Fibroblast of lung (primary cell): Measurements from ENCODE around the gene TMEM119. TPM values are rescaled to one million over a fixed set of nuclear protein-coding genes. Genes with fewer than 3 reads are reported as not detected.
"Not testable (repeated sequence)": the region's sequence is repeated elsewhere in the genome, so short reads cannot be mapped to it uniquely, and the experiment has no call there.

ENCODE experiments used
- DNase-seq, 2 donors: peaks; one replicate each; pipeline versions ENCODE4 v3.0.0 to v3.0.0-alpha.2; 2010; ENCODE audit warnings: low read depth in 2 of 2
- H2AFZ ChIP-seq: 2 replicates; pipeline ENCODE4 v1.5.1; 2012; ENCODE audit warnings: low read length, control low read depth, inconsistent platforms
- H3K27ac ChIP-seq: 2 replicates; pipeline ENCODE4 v1.5.1; 2011; ENCODE audit warnings: low read length, control low read depth; ENCODE audit not compliant: insufficient read depth
- H3K27me3 ChIP-seq: 2 replicates; pipeline ENCODE4 v1.5.1; 2011; ENCODE audit warnings: mild to moderate bottlenecking, low read length; ENCODE audit not compliant: control insufficient read depth, insufficient read depth
- H3K36me3 ChIP-seq: 2 replicates; pipeline ENCODE4 v1.5.1; 2011; ENCODE audit warnings: low read length; ENCODE audit not compliant: control insufficient read depth, insufficient read depth
- H3K4me1 ChIP-seq: 2 replicates; pipeline ENCODE4 v1.5.1; 2011; ENCODE audit warnings: low read length; ENCODE audit not compliant: control insufficient read depth, insufficient read depth; ENCODE audit errors: extremely low read depth
- H3K4me2 ChIP-seq: 2 replicates; pipeline ENCODE4 v1.5.1; 2011; ENCODE audit warnings: low read length, control low read depth; ENCODE audit not compliant: insufficient read depth; ENCODE audit errors: extremely low read depth
- H3K4me3 ChIP-seq, 4 experiments: fragments of 200-600 bp in 1 of 4; sonication (generic) in 1 of 4; replicated peaks in 1 of 4; 2 replicates each; pipeline ENCODE4 v1.5.1; 2011 to 2016; ENCODE audit warnings: low read length in 4 of 4, low read depth in 3 of 4, mild to moderate bottlenecking in 3 of 4, control low read depth in 2 of 4, inconsistent platforms in 1 of 4, mixed read lengths in 1 of 4; ENCODE audit not compliant: insufficient read depth in 1 of 4; ENCODE audit errors: control extremely low read depth in 1 of 4
- H3K79me2 ChIP-seq: 2 replicates; pipeline ENCODE4 v1.5.1; 2012; ENCODE audit warnings: mild to moderate bottlenecking, low read length, inconsistent platforms; ENCODE audit not compliant: control insufficient read depth, insufficient read depth
- H3K9ac ChIP-seq: 2 replicates; pipeline ENCODE4 v1.5.1; 2011; ENCODE audit warnings: mild to moderate bottlenecking, low read length, control low read depth; ENCODE audit not compliant: insufficient read depth
- H3K9me3 ChIP-seq: 2 replicates; pipeline ENCODE4 v1.5.1; 2012; ENCODE audit warnings: low read depth, low read length; ENCODE audit not compliant: control insufficient read depth, insufficient read depth
- H4K20me1 ChIP-seq: 2 replicates; pipeline ENCODE4 v1.5.1; 2011; ENCODE audit warnings: low read length; ENCODE audit not compliant: control insufficient read depth, insufficient read depth; ENCODE audit errors: extremely low read depth
- EZH2 ChIP-seq: IDR thresholded peaks from 2 replicates; pipeline ENCODE4 v1.5.1; 2012; ENCODE audit warnings: low read length, control low read depth, mild to moderate bottlenecking; ENCODE audit errors: missing control alignments
- polyA plus RNA-seq, 2 donors: library from polyadenylated mRNA; depleted of rRNA in 1 of 2; stranded (reverse) in 1 of 2; unstranded in 1 of 2; fragments of >200 nt; gene quantifications; 2 replicates each; pipeline ENCODE4 v1.2.1, GENCODE V29; 2011 to 2012; ENCODE audit warnings: missing spikeins in 1 of 2
- total RNA-seq: library from RNA; depleted of rRNA; stranded (reverse); fragments of >200 nt; gene quantifications from 2 replicates; pipeline ENCODE4 v1.2.1, GENCODE V29; 2014
- TF ChIP-seq, protein P1 (sequence below), 2 donors: IDR thresholded peaks in 1 of 2; conservative IDR thresholded peaks in 1 of 2; 1 replicate in 1 of 2; 2 replicates in 1 of 2; pipeline ENCODE4 v1.5.1; 2011 to 2012; ENCODE audit warnings: low read length in 2 of 2, control low read depth in 1 of 2, inconsistent platforms in 1 of 2, low read depth in 1 of 2, mild to moderate bottlenecking in 1 of 2

Gene TMEM119
- total and polyA plus RNA-seq, 2 donors (not counting 1 experiment from before 2014, with no cell fraction given) = 154 to 358 TPM

DNA sequence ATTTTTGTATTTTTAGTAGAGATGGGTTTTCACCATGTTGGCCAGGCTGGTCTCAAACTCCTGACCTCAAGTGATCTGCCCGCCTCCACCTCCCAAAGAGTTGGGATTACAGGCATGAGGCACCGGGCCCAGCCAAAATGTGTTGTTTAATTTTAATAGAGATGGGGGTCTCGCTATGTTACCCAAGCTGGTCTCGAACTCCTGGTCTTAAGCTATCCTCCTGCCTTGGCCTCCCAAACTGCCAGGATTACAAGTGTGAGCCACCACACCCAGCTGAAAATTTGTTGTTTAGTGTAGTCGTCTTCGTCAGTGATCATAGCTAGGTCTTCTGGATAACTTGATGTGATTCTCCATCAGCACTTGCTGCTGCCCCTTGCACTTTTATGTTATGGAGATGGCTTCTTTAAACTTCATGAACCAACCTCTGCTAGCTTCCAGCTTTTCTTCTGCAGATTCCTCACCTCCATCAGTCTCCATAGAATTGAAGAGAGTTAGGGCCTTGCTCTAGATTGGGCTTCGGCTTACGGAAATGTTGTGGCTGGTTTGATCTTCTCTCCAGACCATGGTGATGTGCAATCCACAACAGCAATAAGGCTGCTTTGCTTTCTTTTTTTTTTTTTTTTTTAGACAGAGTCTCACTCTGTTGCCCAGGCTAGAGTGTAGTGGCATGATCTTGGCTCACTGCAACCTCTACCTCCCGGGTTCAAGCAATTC lies 22.5 kb downstream of the TMEM119 start:
- H3K4me1 ChIP-seq = peaks cover 15% of the 10 kb centered on the region
- TF ChIP-seq, protein P1, sequence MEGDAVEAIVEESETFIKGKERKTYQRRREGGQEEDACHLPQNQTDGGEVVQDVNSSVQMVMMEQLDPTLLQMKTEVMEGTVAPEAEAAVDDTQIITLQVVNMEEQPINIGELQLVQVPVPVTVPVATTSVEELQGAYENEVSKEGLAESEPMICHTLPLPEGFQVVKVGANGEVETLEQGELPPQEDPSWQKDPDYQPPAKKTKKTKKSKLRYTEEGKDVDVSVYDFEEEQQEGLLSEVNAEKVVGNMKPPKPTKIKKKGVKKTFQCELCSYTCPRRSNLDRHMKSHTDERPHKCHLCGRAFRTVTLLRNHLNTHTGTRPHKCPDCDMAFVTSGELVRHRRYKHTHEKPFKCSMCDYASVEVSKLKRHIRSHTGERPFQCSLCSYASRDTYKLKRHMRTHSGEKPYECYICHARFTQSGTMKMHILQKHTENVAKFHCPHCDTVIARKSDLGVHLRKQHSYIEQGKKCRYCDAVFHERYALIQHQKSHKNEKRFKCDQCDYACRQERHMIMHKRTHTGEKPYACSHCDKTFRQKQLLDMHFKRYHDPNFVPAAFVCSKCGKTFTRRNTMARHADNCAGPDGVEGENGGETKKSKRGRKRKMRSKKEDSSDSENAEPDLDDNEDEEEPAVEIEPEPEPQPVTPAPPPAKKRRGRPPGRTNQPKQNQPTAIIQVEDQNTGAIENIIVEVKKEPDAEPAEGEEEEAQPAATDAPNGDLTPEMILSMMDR (conservative IDR thresholded peaks at IDR 0.05 in 1 of 2, IDR thresholded peaks at IDR 0.05 in 1 of 2; ENCODE audit: low read depth in 1 of 2, low read length in 2 of 2) = no peak
- TF ChIP-seq EZH2 = no peak
- H3K4me2 ChIP-seq = no peak overlapping the region
- no peaks in the 10 kb centered on the region for H3K9me3 ChIP-seq
- H3K27me3 ChIP-seq = no peaks in the 10 kb centered on the region
- DNase-seq = no peak
- no peaks in the 10 kb centered on the region for H4K20me1 ChIP-seq
- no peak overlapping the region for H2AFZ ChIP-seq
- no peak overlapping the region for H3K27ac ChIP-seq
- H3K79me2 ChIP-seq = no peaks in the 10 kb centered on the region
- H3K36me3 ChIP-seq = no peaks in the 10 kb centered on the region
- no peak overlapping the region for H3K9ac ChIP-seq
- no peak overlapping the region for H3K4me3 ChIP-seq

DNA sequence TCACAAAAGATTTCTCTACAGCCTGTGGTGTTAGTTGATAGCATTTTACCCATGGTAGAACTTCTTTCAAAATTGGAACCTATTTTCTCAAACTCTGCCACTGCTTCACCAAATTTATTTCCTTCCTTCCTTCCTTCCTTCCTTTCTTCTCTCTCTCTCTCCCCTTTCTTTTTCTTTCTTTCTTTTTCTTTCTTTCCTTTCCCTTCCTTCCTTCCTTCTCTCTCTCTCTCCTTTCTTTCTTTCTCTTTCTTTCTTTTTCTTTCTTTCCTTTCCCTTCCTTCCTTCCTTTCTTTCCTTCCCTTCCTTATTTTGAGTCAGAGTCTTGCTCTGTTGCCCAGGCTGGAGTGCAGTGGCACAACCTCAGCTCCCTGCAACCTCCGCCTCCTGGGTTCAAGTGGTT lies 23.6 kb downstream of the TMEM119 start:
- H3K9ac ChIP-seq, H3K4me2 ChIP-seq, H3K36me3 ChIP-seq, H3K79me2 ChIP-seq, DNase-seq, H4K20me1 ChIP-seq, H3K4me3 ChIP-seq, H3K27ac ChIP-seq, H3K27me3 ChIP-seq, H3K9me3 ChIP-seq, H2AFZ ChIP-seq: not testable (repeated sequence)
- H3K4me1 ChIP-seq = peaks cover 13% of the 10 kb centered on the region

DNA sequence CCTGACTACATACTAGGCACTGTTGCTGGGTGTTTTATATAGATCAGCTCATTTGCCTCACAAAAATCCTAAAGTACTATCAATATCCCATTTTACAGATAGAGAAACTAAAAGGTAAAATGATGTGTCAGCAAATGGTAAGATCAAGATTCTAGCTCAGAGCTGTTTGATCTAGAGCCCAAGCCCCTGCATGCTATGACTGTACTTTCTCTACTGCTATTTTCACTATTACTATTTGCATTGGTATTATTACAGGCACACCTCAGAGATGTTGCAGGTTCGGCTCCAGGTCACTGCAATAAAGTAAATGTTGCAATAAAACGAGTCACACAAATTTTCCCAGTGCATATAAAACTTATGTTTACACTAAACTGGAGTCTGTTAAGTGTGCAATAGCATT lies 24.6 kb downstream of the TMEM119 start:
- H3K4me1 ChIP-seq = peaks cover 13% of the 10 kb centered on the region
- no peaks in the 10 kb centered on the region for H4K20me1 ChIP-seq
- H3K9ac ChIP-seq = no peak overlapping the region
- no peaks in the 10 kb centered on the region for H3K79me2 ChIP-seq
- H3K9me3 ChIP-seq = no peaks in the 10 kb centered on the region
- H3K27me3 ChIP-seq = no peaks in the 10 kb centered on the region
- DNase-seq = no peak
- peaks cover 4% of the 10 kb centered on the region for H3K36me3 ChIP-seq
- TF ChIP-seq, protein P1 (conservative IDR thresholded peaks at IDR 0.05 in 1 of 2, IDR thresholded peaks at IDR 0.05 in 1 of 2; ENCODE audit: low read depth in 1 of 2, low read length in 2 of 2) = no peak
- TF ChIP-seq EZH2 = no peak
- H3K4me2 ChIP-seq = no peak overlapping the region
- H2AFZ ChIP-seq = no peak overlapping the region
- no peak overlapping the region for H3K4me3 ChIP-seq
- no peak overlapping the region for H3K27ac ChIP-seq
